Mucosa of stomach (tissue), 1 donor: ENCODE data around the gene FPR3.

ENCODE experiments used
- H3K27me3 ChIP-seq: one replicate; pipeline ENCODE4 v1.7.0; 2013; ENCODE audit warnings: mild to moderate bottlenecking, low read length; ENCODE audit not compliant: control insufficient read depth, insufficient read depth
- H3K36me3 ChIP-seq: one replicate; pipeline ENCODE4 v1.7.0; 2013; ENCODE audit warnings: low read length; ENCODE audit not compliant: control insufficient read depth, insufficient read depth
- H3K4me1 ChIP-seq: one replicate; pipeline ENCODE4 v1.7.0; 2013; ENCODE audit warnings: mild to moderate bottlenecking, low read length; ENCODE audit not compliant: control insufficient read depth, insufficient read depth
- H3K4me3 ChIP-seq: one replicate; pipeline ENCODE4 v1.7.0; 2013; ENCODE audit warnings: low read length
- H3K9ac ChIP-seq: one replicate; pipeline ENCODE4 v1.7.0; 2013; ENCODE audit warnings: mild to moderate bottlenecking, low read length, moderate library complexity
- H3K9me3 ChIP-seq: one replicate; pipeline ENCODE4 v1.7.0; 2013; ENCODE audit warnings: mild to moderate bottlenecking, low read length, moderate library complexity; ENCODE audit not compliant: control insufficient read depth
- donor health status: Pancreatic carcinoma.

Gene FPR3

GRCh38 chr19:51816711-51817110, 21.8 kb downstream of the FPR3 start:
- Histone ChIP-seq H3K36me3 (no peaks in the 10 kb centered on the region), H3K9ac (no peak overlapping the region), H3K4me3 (no peak overlapping the region), H3K9me3 (no peaks in the 10 kb centered on the region), H3K27me3 (no peaks in the 10 kb centered on the region), H3K4me1 (no peaks in the 10 kb centered on the region)

DNA sequence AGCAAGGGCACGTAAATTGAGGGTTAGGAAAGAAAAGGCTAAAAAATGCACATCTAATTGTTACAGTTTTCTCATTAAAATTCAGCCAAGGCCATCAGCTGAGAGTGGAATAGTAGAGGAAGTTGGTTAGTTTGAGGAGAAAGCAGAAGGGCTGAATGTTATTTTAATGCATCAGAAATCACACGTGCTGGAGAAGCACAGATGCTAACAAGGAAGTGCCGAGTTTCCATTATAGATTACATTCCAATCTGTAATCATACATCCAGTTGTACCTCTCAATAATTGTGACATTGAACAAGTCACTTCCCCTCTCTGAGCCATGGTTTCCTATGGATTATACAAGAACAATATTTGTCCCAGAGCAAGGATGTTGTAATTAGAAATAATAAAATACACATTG, 25.1 kb downstream of the FPR3 start:
- Histone ChIP-seq H3K9ac (no peak overlapping the region), H3K9me3 (no peaks in the 10 kb centered on the region), H3K4me1 (no peaks in the 10 kb centered on the region), H3K4me3 (no peak overlapping the region), H3K36me3 (no peaks in the 10 kb centered on the region), H3K27me3 (no peaks in the 10 kb centered on the region)

DNA sequence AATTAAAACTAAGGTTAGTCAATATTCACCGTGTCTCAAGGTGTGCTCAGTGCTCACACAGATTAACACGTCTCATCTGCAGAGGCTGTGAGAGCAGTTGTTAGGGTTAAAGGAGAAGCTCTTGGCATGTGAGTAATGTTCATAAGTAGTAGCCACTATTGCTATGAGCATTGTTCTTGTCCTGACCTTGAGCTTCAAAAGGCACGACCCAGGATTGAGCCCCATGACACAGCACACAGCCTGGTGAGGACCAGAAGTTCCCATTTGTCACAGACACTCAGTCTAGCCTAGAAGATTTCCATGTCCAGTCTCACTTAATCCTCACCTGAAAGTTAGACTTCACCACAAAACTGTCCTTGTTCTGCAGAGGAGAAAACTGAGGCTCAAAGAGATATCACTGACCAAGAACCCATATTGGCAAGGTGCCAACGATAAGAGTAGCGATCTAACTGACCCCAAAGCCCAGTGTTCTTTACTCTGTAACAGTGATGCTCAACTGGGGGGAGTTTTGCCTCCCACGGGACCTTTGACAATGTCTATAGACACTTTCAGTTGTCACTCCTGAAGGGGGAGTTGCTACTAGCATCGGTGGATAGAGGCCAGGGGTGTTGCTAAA, 26.0 kb downstream of the FPR3 start:
- H3K9ac ChIP-seq, result no peak overlapping the region
- H3K9me3 ChIP-seq, result no peaks in the 10 kb centered on the region
- no peak overlapping the region for H3K4me3 ChIP-seq
- H3K4me1 ChIP-seq, result no peaks in the 10 kb centered on the region
- no peaks in the 10 kb centered on the region for H3K27me3 ChIP-seq
- H3K36me3 ChIP-seq, result no peaks in the 10 kb centered on the region

DNA sequence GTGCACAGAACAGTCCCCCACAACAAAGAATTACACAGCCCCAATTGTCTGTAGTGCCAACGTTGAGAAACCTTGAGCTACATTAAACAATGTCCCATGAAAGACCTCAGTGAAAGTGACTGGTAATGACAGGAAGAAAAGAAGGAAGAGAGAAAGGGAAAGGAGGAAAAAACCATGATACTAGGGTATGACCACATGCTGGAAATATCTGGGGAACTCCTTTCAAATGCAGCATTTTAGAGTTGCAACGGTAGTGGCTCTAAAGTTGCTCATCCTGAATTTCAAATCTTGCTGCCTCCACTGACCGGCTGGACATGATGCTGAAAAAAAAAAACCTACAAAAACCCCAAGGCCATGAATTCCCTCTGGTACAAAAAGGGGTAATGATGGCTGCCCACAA, 26.5 kb downstream of the FPR3 start:
- no peaks in the 10 kb centered on the region for H3K36me3 ChIP-seq
- no peak overlapping the region for H3K4me3 ChIP-seq
- no peaks in the 10 kb centered on the region for H3K4me1 ChIP-seq
- H3K27me3 ChIP-seq, result no peaks in the 10 kb centered on the region
- no peaks in the 10 kb centered on the region for H3K9me3 ChIP-seq
- H3K9ac ChIP-seq, result no peak overlapping the region

DNA sequence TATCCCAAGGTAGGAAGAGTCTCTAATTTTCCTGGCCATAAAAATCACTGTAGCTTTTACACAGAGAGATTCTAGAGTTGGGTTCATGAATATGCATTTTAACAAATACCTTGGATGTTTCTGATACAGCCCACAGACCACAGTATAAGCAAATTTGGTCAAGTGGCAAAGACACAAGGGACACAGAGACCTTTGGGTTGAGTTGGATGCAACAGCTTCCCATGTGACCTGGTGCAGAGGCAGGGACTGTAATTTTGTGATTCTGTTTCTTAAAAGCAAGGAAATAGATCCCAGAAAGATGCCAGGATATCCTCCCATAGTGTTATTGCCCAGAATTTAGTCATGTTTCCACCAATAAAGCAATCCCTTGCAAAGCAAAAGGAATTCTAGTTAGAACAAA, 27.0 kb downstream of the FPR3 start:
- no peak overlapping the region for H3K4me3 ChIP-seq
- H3K4me1 ChIP-seq, result no peaks in the 10 kb centered on the region
- no peaks in the 10 kb centered on the region for H3K36me3 ChIP-seq
- H3K9ac ChIP-seq, result no peak overlapping the region
- H3K9me3 ChIP-seq, result no peaks in the 10 kb centered on the region
- no peaks in the 10 kb centered on the region for H3K27me3 ChIP-seq

GRCh38 chr19:51822325-51822724, 27.4 kb downstream of the FPR3 start:
- no peak overlapping the region for H3K9ac ChIP-seq
- no peak overlapping the region for H3K4me3 ChIP-seq
- no peaks in the 10 kb centered on the region for H3K36me3 ChIP-seq
- H3K4me1 ChIP-seq, result no peaks in the 10 kb centered on the region
- H3K9me3 ChIP-seq, result no peaks in the 10 kb centered on the region
- no peaks in the 10 kb centered on the region for H3K27me3 ChIP-seq

DNA sequence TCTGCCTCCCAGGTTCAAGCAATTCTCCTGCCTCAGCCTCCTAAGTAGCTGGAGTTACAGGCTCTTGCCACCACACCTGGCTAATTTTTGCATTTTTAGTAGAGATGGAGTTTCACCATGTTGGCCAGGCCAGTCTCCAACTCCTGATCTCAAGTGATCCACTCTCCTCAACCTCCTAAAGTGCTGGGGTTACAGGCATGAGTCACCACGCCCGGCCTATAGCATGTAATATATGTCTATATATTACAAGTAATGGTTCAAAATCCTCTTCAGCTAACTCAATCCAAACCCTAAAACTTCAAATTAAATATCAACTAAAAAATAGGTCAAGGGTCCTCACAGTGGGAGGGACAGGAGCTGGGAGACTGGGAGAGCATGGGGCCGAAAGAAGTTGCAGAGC, 28.0 kb downstream of the FPR3 start:
- Histone ChIP-seq H3K9me3 (no peaks in the 10 kb centered on the region), H3K4me1 (no peaks in the 10 kb centered on the region), H3K27me3 (no peaks in the 10 kb centered on the region), H3K36me3 (no peaks in the 10 kb centered on the region), H3K4me3 (no peak overlapping the region), H3K9ac (no peak overlapping the region)

GRCh38 chr19:51824281-51825005, 29.5 kb downstream of the FPR3 start:
- H3K4me1 ChIP-seq, result no peaks in the 10 kb centered on the region
- no peaks in the 10 kb centered on the region for H3K9me3 ChIP-seq
- H3K9ac ChIP-seq, result no peak overlapping the region

DNA sequence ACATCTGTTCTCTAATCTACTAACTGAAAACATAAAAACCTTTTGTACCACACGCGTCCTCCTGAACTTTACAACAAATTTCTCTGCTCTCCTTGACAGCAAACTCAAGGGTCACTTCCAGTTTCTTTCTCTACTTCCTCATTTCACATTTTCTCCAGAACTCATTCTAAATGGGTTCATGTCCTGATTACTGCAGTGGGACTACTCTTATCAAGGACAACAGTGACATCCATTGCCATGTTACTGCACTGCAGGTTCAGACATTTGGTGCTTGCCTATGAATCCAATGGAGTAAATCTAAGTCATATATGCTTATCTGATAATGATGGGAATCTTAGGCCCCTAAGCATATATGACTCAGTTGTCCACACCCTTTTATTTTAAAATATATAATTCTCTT, 35.3 kb downstream of the FPR3 start:
- Histone ChIP-seq H3K27me3 (no peaks in the 10 kb centered on the region), H3K4me3 (no peak overlapping the region), H3K36me3 (no peaks in the 10 kb centered on the region), H3K9me3 (no peaks in the 10 kb centered on the region), H3K4me1 (no peaks in the 10 kb centered on the region), H3K9ac (no peak overlapping the region)

More at GRCh38 chr19:51824281-51825005, 29.5 kb downstream of the FPR3 start:
- Histone ChIP-seq H3K36me3 (no peaks in the 10 kb centered on the region), H3K4me3 (no peak overlapping the region), H3K27me3 (no peaks in the 10 kb centered on the region)

GRCh38 chr19:51837145-51837544, 42.2 kb downstream of the FPR3 start:
- H3K9me3 ChIP-seq, result no peaks in the 10 kb centered on the region
- no peak overlapping the region for H3K9ac ChIP-seq
- H3K4me1 ChIP-seq, result no peaks in the 10 kb centered on the region
- no peaks in the 10 kb centered on the region for H3K36me3 ChIP-seq
- no peaks in the 10 kb centered on the region for H3K27me3 ChIP-seq
- no peak overlapping the region for H3K4me3 ChIP-seq

- Histone ChIP-seq H3K27me3 (no peaks in the 10 kb centered on the region), H3K9ac (no peak overlapping the region), H3K4me3 (no peak overlapping the region), H3K9me3 (peaks cover 9% of the 10 kb centered on the region), H3K36me3 (no peaks in the 10 kb centered on the region), H3K4me1 (no peaks in the 10 kb centered on the region)
These were observed 67.1 kb downstream of the FPR3 start for GRCh38 chr19:51861870-51862622.

GRCh38 chr19:51873097-51873496, 78.1 kb downstream of the FPR3 start:
- no peaks in the 10 kb centered on the region for H3K27me3 ChIP-seq
- H3K4me1 ChIP-seq, result no peaks in the 10 kb centered on the region
- peaks cover 16% of the 10 kb centered on the region for H3K36me3 ChIP-seq
- H3K9ac ChIP-seq, result no peak overlapping the region
- H3K9me3 ChIP-seq, result peaks cover 56% of the 10 kb centered on the region
- peak overlapping the region; percentile 9 for H3K4me3 ChIP-seq
